Stimulated activated naive CD4-positive, alpha-beta T cell treated with Interleukin-2 at 50 U/mL for 16 hours (primary cell): ENCODE results near the gene CCDC78.
A peak's percentile ranks its signal among the peaks of the same experiment; 100 is the strongest.
"Not testable (repeated sequence)": the region's sequence is repeated elsewhere in the genome, so short reads cannot be mapped to it uniquely, and the experiment has no call there.

Experiments
- DNase-seq: peaks from one replicate; lab custom pipeline; 2025; lab: John Stamatoyannopoulos, UW

CCDC78 gene

DNA sequence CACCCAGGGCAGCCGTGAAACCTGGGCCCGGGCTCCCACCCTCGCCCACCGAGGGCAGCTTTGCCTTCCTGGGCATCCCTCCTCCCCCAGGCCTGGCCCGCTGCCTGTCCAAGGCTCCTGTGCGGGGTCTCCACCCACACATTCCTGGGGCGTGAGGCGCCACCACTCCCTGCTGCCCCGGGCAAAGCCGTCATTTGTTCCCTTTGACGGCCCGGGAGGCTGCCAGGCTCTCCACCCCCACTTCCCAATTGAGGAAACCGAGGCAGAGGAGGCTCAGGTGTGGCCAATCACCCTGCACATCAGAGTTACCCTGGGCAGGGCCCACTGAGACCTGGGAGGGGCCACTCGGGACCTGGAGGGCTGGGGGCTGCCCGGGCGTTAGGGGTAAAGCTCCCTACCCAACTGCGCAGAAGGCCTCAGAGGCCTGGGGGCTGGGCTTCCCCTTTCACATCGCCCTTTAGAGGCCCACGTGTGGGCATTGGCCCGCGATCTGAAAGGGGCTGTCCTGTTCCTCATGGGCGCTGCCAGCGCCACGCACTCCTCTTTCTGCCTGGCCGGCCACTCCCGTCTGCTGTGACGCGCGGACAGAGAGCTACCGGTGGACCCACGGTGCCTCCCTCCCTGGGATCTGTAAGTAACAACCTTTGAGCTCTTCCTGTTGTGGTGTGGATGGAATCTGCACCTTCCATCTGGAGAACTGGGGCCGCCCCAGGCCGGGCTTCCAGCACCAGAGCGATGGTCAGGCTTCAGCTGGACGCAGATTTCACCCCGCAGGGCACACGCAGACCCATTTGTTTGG lies 34.5 kb upstream of the CCDC78 start, which contains the start of gene MSLN:
TSS of gene MSLN (plus strand) at position 190 of the 799 bp plus-strand sequence. CDS start 1,947 bp downstream, outside the sequence.
- DNase-seq: no peak

GRCh38 chr16:760065-760464 lies 33.8 kb upstream of the CCDC78 start:
- DNase-seq: no peak

- DNase-seq: no peak
These were observed 33.1 kb upstream of the CCDC78 start for GRCh38 chr16:759110-759910.

DNA sequence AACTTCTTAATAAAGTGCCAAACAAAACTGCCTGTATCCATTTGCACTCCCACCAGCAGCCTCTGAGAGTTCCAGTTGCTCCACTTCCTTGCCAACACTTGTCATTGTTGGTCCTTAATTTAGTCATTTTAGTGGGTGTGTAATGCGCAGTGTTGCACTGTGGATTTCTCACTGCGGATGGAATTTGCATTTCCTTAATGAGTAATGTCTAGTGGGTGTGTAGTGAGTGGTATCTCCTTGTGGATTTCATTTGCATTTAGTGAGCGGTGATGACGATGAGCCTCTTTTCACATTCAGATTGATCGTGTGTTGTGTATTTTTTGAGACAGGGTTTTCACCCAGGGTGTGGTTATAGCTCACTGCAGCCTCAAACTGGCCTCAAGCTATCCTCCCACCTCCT lies 30.2 kb upstream of the CCDC78 start:
- no peak for DNase-seq

DNA sequence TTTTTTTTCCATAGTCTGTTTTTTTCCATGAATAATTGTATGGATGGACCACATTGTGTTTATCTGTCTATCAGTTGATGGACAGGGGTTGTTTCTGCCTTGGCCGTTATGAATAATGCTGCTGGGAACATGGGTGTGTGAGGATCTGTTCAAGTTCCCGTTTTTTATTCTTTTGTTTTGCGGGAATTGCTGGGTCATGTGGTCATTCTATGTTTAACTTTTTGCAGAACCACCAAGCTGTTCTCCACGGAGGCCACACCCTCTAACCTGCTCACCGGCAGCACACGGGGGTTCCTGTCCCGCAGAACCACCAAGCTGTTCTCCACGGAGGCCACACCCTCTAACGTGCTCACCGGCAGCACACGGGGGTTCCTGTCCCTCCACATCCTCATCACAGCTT lies 28.4 kb upstream of the CCDC78 start:
- no peak for DNase-seq

GRCh38 chr16:754121-754607 lies 27.9 kb upstream of the CCDC78 start:
- not testable (repeated sequence) for DNase-seq

GRCh38 chr16:752007-752312 lies 25.7 kb upstream of the CCDC78 start:
- no peak for DNase-seq

- no peak for DNase-seq
These were observed 25.1 kb upstream of the CCDC78 start for GRCh38 chr16:751152-752006.

- DNase-seq: no peak
These were observed 24.2 kb upstream of the CCDC78 start for GRCh38 chr16:750485-750884.

DNA sequence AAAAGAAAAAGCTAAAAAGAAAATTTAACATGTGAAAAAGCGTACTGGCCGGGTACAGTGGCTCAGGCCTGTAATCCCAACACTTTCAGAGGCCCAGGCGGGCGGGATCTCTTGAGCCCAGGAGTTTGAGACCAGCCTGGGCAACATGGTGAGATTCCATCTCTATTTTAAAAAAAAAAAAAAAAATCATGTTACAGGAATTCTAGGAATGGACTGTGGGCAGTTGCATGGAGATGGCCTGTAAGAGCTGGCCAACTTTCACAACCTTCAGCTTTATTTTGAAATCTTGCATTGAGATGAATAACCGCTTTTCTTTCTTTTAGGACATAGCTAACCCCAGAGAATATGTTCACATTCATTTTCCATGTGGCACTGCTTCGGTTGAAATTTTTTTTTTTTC lies 22.8 kb upstream of the CCDC78 start:
- DNase-seq: no peak

DNA sequence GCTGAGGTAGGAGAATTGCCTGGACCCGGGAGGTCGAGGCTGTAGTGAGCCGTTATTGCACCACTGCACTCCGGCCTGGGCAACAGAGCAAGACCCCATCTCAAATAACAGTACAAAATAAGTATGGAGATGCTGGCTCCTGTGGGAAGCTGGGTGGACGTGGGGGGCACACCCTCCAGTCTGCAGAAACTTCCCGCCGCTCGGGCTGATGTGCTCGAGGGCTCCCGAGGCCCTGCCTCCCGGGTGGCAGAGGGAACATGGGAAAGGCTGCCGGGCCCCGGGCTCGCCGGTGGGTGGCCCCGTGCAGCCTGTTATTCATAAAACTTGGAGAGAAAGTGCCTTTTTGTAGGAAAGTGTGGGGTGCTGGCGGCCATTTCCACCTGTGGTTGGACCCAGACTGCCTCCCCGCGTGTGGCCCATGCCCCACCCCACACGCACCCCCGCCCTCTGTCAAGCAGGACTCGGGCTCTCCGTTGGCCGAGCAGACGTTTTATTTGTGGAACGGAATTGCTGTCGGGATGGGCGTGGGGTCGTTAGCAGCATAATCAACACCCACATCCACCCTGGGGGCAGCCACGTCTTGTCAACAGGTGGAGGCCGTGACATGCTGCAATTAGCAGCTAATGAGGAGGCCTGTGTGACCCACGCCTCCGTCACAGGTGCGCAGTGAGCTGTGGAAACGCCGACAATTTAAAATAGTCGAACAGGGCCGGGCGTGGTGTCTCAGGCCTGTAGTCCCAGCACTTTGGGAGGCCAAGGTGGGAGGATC lies 21.9 kb upstream of the CCDC78 start:
- no peak for DNase-seq

GRCh38 chr16:746637-747036 lies 20.4 kb upstream of the CCDC78 start:
- no peak for DNase-seq

GRCh38 chr16:745739-746138 lies 19.5 kb upstream of the CCDC78 start:
- no peak for DNase-seq

DNA sequence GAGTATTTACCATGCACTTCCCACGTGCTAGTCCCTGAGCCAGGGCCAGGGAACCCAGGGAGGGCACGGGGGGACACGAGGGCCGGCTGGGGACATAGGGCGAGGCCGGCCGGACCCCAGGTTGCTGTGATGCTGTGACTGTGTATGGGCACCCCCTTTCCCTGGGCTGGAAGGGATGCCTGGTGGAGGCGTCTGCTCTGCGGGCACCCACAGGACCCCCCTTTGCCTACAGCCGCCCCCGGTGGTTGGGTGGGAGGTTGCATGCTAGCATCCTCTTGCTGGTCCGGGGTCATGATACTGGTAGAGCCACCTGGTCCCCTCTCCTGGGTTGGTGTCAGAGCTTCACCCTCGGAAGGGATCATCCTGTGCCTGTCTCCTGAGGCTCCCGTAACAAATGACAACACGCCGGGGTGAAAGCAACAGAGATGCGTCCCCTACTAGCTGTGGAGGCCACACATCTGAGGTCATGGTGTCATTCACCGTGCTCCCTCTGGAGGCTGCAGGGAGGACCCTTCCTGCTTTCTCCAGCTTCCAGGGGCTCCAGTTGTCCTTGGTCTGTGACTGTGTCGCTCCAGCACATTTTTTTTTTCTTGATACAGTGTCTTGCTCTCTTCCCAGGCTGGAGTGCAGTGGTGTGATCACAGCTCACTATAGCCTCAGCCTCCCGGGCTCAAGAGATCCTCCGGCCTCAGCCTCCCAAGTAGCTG lies 17.7 kb upstream of the CCDC78 start:
- DNase-seq: no peak

- not testable (repeated sequence) for DNase-seq
These were observed 16.7 kb upstream of the CCDC78 start for GRCh38 chr16:742894-743293.

DNA sequence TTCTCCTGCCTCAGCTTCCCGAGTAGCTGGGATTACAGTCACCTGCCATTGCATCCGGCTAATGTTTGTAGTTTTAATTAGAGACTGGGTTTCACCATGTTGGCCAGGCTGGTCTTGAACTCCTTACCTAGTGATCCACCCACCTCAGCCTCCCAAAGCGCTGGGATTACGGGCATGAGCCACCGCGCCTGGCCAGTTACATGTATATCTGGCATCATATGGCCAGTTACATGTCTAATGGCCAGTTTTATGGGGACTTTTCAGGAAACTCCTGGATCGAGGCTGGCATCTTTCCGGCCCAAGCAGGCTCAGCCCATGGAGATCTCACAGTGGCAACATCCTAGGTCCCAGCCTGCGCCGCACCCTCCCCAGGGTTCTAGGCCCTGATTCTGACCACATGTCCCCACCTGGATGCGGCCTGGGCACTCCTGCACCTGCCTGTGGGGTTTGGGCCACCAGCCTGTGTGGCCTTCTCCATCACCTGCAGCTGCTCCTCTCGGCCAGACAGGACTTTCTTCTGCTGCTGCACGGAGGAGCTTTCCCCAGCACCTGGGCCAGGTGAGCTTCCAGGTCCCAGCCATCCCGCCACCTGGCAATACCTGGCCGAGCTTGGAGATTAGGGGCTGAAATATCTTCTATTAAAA lies 15.9 kb upstream of the CCDC78 start:
- no peak for DNase-seq

- DNase-seq: peak; percentile 83
These were observed 14.7 kb upstream of the CCDC78 start, which contains the start of gene CIAO3 for GRCh38 chr16:740764-741505. Gene CIAO3 (minus strand): TSS chr16:740997. CDS start chr16:740985, 12 bp downstream.

GRCh38 chr16:740459-740763 lies 14.2 kb upstream of the CCDC78 start:
- DNase-seq: no peak

- DNase-seq: no peak
These were observed 13.6 kb upstream of the CCDC78 start for GRCh38 chr16:739560-740458.
